NT2/D1 (cell line): Measurements from ENCODE around the gene SLC24A3.

Experiments
- DNase-seq: peaks from one replicate; pipeline ENCODE4 v3.0.0-alpha.2; 2011; ENCODE audit warnings: low read depth, low spot score
- H3K27me3 ChIP-seq: 2 replicates; pipeline ENCODE4 v1.6.0; 2011; ENCODE audit warnings: mild to moderate bottlenecking; ENCODE audit not compliant: insufficient read length, insufficient read depth
- H3K36me3 ChIP-seq: 2 replicates; pipeline ENCODE4 v1.6.1; 2011; ENCODE audit warnings: mild to moderate bottlenecking, low read length, mixed read lengths; ENCODE audit not compliant: insufficient read depth, insufficient read length
- H3K4me1 ChIP-seq: 2 replicates; pipeline ENCODE4 v1.5.1; 2011; ENCODE audit not compliant: insufficient read depth, insufficient read length
- H3K4me3 ChIP-seq: 2 replicates; pipeline ENCODE4 v1.5.1; 2011; ENCODE audit warnings: low read depth; ENCODE audit not compliant: insufficient read length
- H3K9ac ChIP-seq: 2 replicates; pipeline ENCODE4 v1.6.0; 2011; ENCODE audit warnings: low read depth; ENCODE audit not compliant: insufficient read length
- H3K9me3 ChIP-seq: 2 replicates; pipeline ENCODE4 v1.5.1; 2011; ENCODE audit warnings: mild to moderate bottlenecking, low read length; ENCODE audit not compliant: insufficient read depth
- SUZ12 ChIP-seq: IDR thresholded peaks from 2 replicates; pipeline ENCODE4 v1.6.1; 2011; ENCODE audit not compliant: insufficient read length, insufficient read depth; ENCODE audit errors: extremely low read depth
- YY1 ChIP-seq: IDR thresholded peaks from 2 replicates; pipeline ENCODE4 v1.6.1; 2011; ENCODE audit not compliant: insufficient read length, insufficient read depth
- ZNF274 ChIP-seq: IDR thresholded peaks from 2 replicates; pipeline ENCODE4 v1.6.1; 2011; ENCODE audit warnings: mild to moderate bottlenecking, low read depth, low read length

The SLC24A3 gene

GRCh38 chr20:19453410-19453809, 241.0 kb downstream of the SLC24A3 start:
- no peaks in the 10 kb centered on the region for H3K36me3 ChIP-seq
- H3K4me3 ChIP-seq = no peak overlapping the region
- no peaks in the 10 kb centered on the region for H3K9me3 ChIP-seq
- no peak for DNase-seq
- no peaks in the 10 kb centered on the region for H3K4me1 ChIP-seq
- no peak overlapping the region for H3K9ac ChIP-seq
- H3K27me3 ChIP-seq = no peaks in the 10 kb centered on the region
- TF ChIP-seq SUZ12 = no peak
- no peak for TF ChIP-seq YY1
- no peak for TF ChIP-seq ZNF274

GRCh38 chr20:19453862-19454261, 241.4 kb downstream of the SLC24A3 start:
- no peaks in the 10 kb centered on the region for H3K9me3 ChIP-seq
- H3K9ac ChIP-seq = no peak overlapping the region
- H3K27me3 ChIP-seq = no peaks in the 10 kb centered on the region
- TF ChIP-seq YY1 (no peak), SUZ12 (no peak), ZNF274 (no peak)
- H3K36me3 ChIP-seq = no peaks in the 10 kb centered on the region
- H3K4me3 ChIP-seq = no peak overlapping the region
- no peaks in the 10 kb centered on the region for H3K4me1 ChIP-seq
- DNase-seq = no peak

DNA sequence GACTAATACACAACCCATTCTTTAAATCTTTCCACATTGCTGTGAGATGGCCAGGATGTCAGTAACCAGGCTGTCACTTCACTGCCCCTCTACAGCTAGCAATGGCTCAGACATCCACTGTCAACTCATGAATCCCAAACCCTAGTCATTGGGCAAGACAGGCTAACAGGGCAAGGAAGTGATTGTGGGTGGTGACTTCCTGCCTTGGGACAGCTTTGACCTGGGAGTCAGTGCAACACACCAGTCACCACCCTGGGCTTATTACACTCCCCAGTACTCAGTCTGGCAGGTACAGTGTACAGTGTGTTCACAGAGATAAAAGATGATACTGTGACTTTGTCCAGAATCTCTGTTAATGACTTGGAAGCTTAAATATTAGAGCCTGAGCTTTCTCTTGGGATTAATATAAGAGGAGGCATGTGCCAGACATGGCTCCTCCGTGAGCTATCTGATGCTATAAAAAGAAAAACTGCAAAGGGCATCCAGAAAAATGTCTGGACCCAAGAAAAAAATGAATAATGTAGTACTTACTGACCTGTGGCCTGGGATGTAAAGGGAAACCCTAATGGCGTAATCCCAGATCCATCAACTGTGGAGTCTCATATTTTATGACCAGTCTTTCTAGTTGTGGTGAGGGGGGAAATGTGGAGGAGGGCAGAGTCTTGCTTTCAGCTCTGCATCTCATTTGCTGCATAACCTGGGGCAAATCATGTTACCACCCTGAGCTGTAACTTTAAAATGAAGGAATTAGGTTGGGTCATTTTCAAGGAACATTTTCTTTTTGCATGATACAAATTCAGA, 244.4 kb downstream of the SLC24A3 start:
- DNase-seq = no peak
- no peak overlapping the region for H3K9ac ChIP-seq
- no peaks in the 10 kb centered on the region for H3K27me3 ChIP-seq
- TF ChIP-seq SUZ12 (no peak), YY1 (no peak), ZNF274 (no peak)
- H3K4me1 ChIP-seq = no peaks in the 10 kb centered on the region
- H3K36me3 ChIP-seq = no peaks in the 10 kb centered on the region
- H3K4me3 ChIP-seq = no peak overlapping the region
- H3K9me3 ChIP-seq = no peaks in the 10 kb centered on the region

- no peak for DNase-seq
- H3K4me1 ChIP-seq = no peaks in the 10 kb centered on the region
- H3K36me3 ChIP-seq = no peaks in the 10 kb centered on the region
- no peaks in the 10 kb centered on the region for H3K9me3 ChIP-seq
- H3K27me3 ChIP-seq = no peaks in the 10 kb centered on the region
- no peak overlapping the region for H3K9ac ChIP-seq
- H3K4me3 ChIP-seq = no peak overlapping the region
- no peak for TF ChIP-seq ZNF274
- TF ChIP-seq SUZ12 = no peak
- no peak for TF ChIP-seq YY1
Measured at GRCh38 chr20:19457611-19458010, 245.2 kb downstream of the SLC24A3 start.

GRCh38 chr20:19460386-19460785, 247.9 kb downstream of the SLC24A3 start:
- H3K9me3 ChIP-seq = no peaks in the 10 kb centered on the region
- H3K36me3 ChIP-seq = no peaks in the 10 kb centered on the region
- no peaks in the 10 kb centered on the region for H3K4me1 ChIP-seq
- no peaks in the 10 kb centered on the region for H3K27me3 ChIP-seq
- H3K4me3 ChIP-seq = no peak overlapping the region
- no peak for DNase-seq
- H3K9ac ChIP-seq = no peak overlapping the region
- TF ChIP-seq YY1 = no peak
- TF ChIP-seq ZNF274 = no peak
- no peak for TF ChIP-seq SUZ12

GRCh38 chr20:19462491-19462890, 250.0 kb downstream of the SLC24A3 start:
- TF ChIP-seq SUZ12 (no peak), YY1 (no peak), ZNF274 (no peak)
- H3K9me3 ChIP-seq = no peaks in the 10 kb centered on the region
- DNase-seq = no peak
- no peaks in the 10 kb centered on the region for H3K27me3 ChIP-seq
- no peak overlapping the region for H3K9ac ChIP-seq
- H3K4me1 ChIP-seq = no peaks in the 10 kb centered on the region
- no peaks in the 10 kb centered on the region for H3K36me3 ChIP-seq
- H3K4me3 ChIP-seq = no peak overlapping the region

DNA sequence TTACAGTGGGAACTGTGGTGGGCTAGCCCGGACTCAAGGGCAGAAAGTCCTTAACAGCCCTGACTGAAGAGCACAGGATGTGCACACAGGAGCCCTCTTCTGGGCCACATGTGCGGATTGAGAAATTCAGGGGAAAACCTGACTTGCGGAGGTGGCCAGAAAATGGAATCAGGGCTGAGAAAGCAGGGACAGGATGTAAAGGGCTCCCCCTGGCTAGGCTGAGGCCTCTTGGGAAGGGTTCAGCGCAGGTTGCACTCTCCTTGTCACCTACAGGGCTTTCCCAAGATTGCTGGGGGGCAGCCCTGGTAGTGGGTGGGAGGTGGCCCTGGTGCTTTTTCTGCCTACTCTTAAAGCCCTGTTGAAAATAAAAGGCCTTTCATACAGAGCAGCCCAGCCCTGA, 251.2 kb downstream of the SLC24A3 start:
- Histone ChIP-seq H3K27me3 (no peaks in the 10 kb centered on the region), H3K9me3 (no peaks in the 10 kb centered on the region), H3K4me1 (no peaks in the 10 kb centered on the region), H3K9ac (no peak overlapping the region), H3K36me3 (no peaks in the 10 kb centered on the region), H3K4me3 (no peak overlapping the region)
- TF ChIP-seq YY1 (no peak), SUZ12 (no peak), ZNF274 (no peak)
- no peak for DNase-seq

DNA sequence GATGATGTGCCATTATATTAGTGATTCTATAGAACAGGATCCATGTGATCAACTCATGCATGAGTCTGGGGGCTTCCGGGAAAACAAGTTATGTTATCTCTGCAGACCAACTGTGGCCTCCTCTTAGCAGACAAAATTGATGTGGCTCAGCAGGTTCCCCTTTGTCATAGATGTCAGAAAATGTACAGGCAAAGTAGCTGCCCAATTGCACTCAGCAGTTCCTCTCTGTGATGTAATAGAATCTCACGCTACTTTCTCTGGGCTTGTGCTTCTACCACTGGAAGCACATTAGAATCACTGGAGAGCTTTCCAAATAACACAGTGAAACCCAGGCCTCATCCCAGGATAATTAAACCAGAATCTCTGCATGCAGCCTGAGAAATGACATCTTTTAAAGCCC, 253.1 kb downstream of the SLC24A3 start:
- Histone ChIP-seq H3K27me3 (no peaks in the 10 kb centered on the region), H3K4me3 (no peak overlapping the region), H3K4me1 (no peaks in the 10 kb centered on the region), H3K36me3 (no peaks in the 10 kb centered on the region), H3K9ac (no peak overlapping the region), H3K9me3 (no peaks in the 10 kb centered on the region)
- no peak for DNase-seq
- TF ChIP-seq SUZ12 = no peak
- no peak for TF ChIP-seq ZNF274
- TF ChIP-seq YY1 = no peak
